ENCODE data around the gene HBS1L. TPM values are rescaled to one million over a fixed set of nuclear protein-coding genes. Genes with fewer than 3 reads are reported as not detected.

The HBS1L gene
- total RNA-seq, 4 donors from 2014 or later = 31.2 to 54.2 (median 46.0) TPM

DNA sequence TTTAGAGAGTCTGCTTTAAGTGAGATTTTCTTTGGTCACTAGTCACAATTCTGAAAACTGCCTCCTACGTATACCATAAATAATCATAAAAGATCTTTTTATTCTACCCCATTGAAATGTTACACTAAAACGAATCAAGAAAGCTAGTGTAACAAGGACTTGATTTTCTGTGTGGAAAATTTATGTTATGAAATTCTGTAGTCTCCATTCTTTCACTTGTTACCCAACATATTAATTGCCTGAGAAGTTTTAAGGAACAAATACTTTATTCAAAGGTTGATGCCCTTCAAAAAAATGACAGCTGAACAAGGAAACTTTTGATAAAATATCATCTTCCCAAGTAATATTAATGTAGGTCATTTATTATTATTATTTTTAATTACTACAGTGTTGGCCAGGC, 13.3 kb upstream of the HBS1L start:
- Histone ChIP-seq H3K27ac (no peak overlapping the region), H3K27me3 (no peaks in the 10 kb centered on the region), H3K4me3 (no peak overlapping the region), H3K4me1 (peaks cover 0 to 4% (median 0%) of the 10 kb centered on the region in 4 donors), H3K9me3 (no peaks in the 10 kb centered on the region), H3K36me3 (no peaks in the 10 kb centered on the region)
- 58 to 59% methylated on average over 2 of the region's 2 CpGs for WGBS, 2 donors
- TF ChIP-seq EP300 (IDR thresholded peaks at IDR 0.05) = no peak
- no peak for DNase-seq (ENCODE audit: low spot score in 2 of 2)

DNA sequence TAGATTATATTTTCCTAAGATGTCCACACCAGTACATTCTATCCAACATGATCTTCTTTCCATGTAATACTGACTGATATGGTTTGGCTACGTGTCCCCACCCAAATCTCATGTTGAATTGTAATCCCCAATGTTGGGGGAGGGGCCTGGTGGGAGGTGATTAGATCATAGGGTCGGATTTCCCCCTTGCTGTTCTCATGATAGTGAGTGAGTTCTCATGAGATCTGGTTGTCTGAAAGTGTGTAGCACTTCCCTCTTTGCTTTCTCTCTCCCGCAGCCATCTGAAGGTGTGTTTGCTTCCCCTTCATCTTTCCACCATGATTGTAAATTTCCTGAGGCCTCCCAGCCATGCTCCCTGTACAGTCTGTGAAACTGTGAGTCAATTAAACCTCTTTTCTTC, 12.2 kb upstream of the HBS1L start:
- H3K36me3 ChIP-seq = no peaks in the 10 kb centered on the region

GRCh38 chr6:135066397-135066796, 11.8 kb upstream of the HBS1L start:
- no peak overlapping the region for H3K4me3 ChIP-seq
- H3K27ac ChIP-seq = no peak overlapping the region
- H3K36me3 ChIP-seq = no peaks in the 10 kb centered on the region
- no peaks in the 10 kb centered on the region for H3K27me3 ChIP-seq
- no peak for DNase-seq (ENCODE audit: low spot score in 2 of 2)
- H3K4me1 ChIP-seq = peaks cover 0 to 4% (median 0%) of the 10 kb centered on the region in 4 donors
- WGBS, 2 donors = 90 to 91% methylated on average over 2 of the region's 2 CpGs
- H3K9me3 ChIP-seq = no peaks in the 10 kb centered on the region
- TF ChIP-seq, protein P1, sequence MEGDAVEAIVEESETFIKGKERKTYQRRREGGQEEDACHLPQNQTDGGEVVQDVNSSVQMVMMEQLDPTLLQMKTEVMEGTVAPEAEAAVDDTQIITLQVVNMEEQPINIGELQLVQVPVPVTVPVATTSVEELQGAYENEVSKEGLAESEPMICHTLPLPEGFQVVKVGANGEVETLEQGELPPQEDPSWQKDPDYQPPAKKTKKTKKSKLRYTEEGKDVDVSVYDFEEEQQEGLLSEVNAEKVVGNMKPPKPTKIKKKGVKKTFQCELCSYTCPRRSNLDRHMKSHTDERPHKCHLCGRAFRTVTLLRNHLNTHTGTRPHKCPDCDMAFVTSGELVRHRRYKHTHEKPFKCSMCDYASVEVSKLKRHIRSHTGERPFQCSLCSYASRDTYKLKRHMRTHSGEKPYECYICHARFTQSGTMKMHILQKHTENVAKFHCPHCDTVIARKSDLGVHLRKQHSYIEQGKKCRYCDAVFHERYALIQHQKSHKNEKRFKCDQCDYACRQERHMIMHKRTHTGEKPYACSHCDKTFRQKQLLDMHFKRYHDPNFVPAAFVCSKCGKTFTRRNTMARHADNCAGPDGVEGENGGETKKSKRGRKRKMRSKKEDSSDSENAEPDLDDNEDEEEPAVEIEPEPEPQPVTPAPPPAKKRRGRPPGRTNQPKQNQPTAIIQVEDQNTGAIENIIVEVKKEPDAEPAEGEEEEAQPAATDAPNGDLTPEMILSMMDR (IDR thresholded peaks at IDR 0.05) = no peak
- TF ChIP-seq EP300 (IDR thresholded peaks at IDR 0.05) (no peak), POLR2A (IDR thresholded peaks at IDR 0.05) (no peak)

More for the DNA sequence above, 12.2 kb upstream of the HBS1L start:
- 73% methylated on average over 3 of the region's 3 CpGs for WGBS, 2 donors
- DNase-seq (ENCODE audit: low spot score in 2 of 2) = no peak
- Histone ChIP-seq H3K4me3 (no peak overlapping the region), H3K9me3 (no peaks in the 10 kb centered on the region), H3K27ac (no peak overlapping the region), H3K27me3 (no peaks in the 10 kb centered on the region), H3K4me1 (peaks cover 0 to 4% (median 0%) of the 10 kb centered on the region in 4 donors)
- TF ChIP-seq, protein P1 (IDR thresholded peaks at IDR 0.05) = no peak
- TF ChIP-seq POLR2A (IDR thresholded peaks at IDR 0.05) = no peak
- no peak for TF ChIP-seq EP300 (IDR thresholded peaks at IDR 0.05)

DNA sequence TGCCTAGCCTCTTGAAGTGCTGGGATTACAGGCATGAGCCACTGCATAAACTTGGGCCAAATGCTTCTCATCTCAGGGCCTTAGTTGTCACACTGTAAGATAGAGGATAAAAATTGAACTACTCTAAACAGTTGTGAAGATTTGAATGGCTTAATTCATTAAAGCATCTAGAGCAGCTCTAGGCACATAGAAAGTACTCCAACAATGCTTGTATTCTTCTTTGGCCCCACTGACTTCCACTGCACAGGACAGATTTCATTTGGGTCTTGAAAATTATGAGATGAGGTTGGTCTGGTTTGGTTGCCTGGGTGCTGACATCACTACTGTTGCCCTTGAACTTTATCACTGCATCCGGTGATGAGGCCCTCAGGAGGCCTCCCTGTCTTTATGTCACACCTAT, 10.0 kb upstream of the HBS1L start:
- H3K27me3 ChIP-seq = no peaks in the 10 kb centered on the region
- WGBS, 2 donors = 20 to 37% methylated on average over 1 of the region's 1 CpG
- no peaks in the 10 kb centered on the region for H3K9me3 ChIP-seq
- H3K36me3 ChIP-seq = no peaks in the 10 kb centered on the region
- H3K4me3 ChIP-seq = no peak overlapping the region
- DNase-seq (ENCODE audit: low spot score in 2 of 2) = no peak
- TF ChIP-seq EP300 (IDR thresholded peaks at IDR 0.05) = no peak
- no peak for TF ChIP-seq POLR2A (IDR thresholded peaks at IDR 0.05)
- TF ChIP-seq, protein P1 (IDR thresholded peaks at IDR 0.05) = no peak
- H3K4me1 ChIP-seq = peaks cover 0 to 4% (median 0%) of the 10 kb centered on the region in 4 donors
- no peak overlapping the region for H3K27ac ChIP-seq

- H3K36me3 ChIP-seq = no peaks in the 10 kb centered on the region
- no peak overlapping the region for H3K4me3 ChIP-seq
- 51 to 61% methylated on average over 3 of the region's 3 CpGs for WGBS, 2 donors
- no peak for DNase-seq (ENCODE audit: low spot score in 2 of 2)
- H3K27me3 ChIP-seq = no peaks in the 10 kb centered on the region
- no peak overlapping the region for H3K27ac ChIP-seq
- peaks cover 0 to 4% (median 0%) of the 10 kb centered on the region in 4 donors for H3K4me1 ChIP-seq
- TF ChIP-seq POLR2A (IDR thresholded peaks at IDR 0.05) = no peak
- TF ChIP-seq, protein P1 (IDR thresholded peaks at IDR 0.05) = no peak
- no peak for TF ChIP-seq EP300 (IDR thresholded peaks at IDR 0.05)
- H3K9me3 ChIP-seq = no peaks in the 10 kb centered on the region
Measured at GRCh38 chr6:135063926-135064325, 9.3 kb upstream of the HBS1L start.

DNA sequence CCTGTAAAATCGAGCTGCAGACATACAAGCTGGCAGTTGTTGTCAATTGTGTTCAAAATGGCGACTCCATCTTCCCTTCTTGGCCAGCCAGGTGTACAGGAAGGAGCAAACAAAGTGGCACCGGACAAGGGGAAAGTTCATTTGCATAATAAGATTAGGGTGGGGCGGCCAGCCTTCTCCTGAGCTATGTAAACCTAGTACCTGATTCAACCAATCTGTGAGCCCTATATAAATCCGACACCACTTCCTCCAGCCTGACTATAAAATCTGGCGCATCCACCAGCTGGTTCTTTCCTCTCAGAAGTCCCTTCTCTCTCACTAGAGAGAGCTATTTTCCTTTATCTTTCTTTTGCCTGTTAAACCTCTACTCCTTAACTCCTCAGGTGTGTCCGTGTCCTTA, 8.1 kb upstream of the HBS1L start:
- Histone ChIP-seq H3K27ac (no peak overlapping the region), H3K4me1 (peaks cover 0 to 4% (median 0%) of the 10 kb centered on the region in 4 donors), H3K27me3 (no peaks in the 10 kb centered on the region), H3K4me3 (no peak overlapping the region), H3K9me3 (no peaks in the 10 kb centered on the region), H3K36me3 (no peaks in the 10 kb centered on the region)
- 69 to 70% methylated on average over 7 of the region's 7 CpGs for WGBS, 2 donors
- TF ChIP-seq POLR2A (IDR thresholded peaks at IDR 0.05) (no peak), EP300 (IDR thresholded peaks at IDR 0.05) (no peak)
- TF ChIP-seq, protein P1 (IDR thresholded peaks at IDR 0.05) = no peak
- no peak for DNase-seq (ENCODE audit: low spot score in 2 of 2)

Measured in tibial nerve (tissue), 4 donors.